HepG2 (cell line): ENCODE measurements around the gene CD9. TPM values are rescaled to one million over a fixed set of nuclear protein-coding genes. Genes with fewer than 3 reads are reported as not detected.

ENCODE experiments used
- AKAP8 ChIP-seq: sonication (generic); formaldehyde crosslinking; IDR thresholded peaks from 2 replicates; pipeline ENCODE4 v1.5.1; 2020; ENCODE audit warnings: mild to moderate bottlenecking, missing genetic modification reagents
- DZIP1 ChIP-seq: sonication (generic); formaldehyde crosslinking; IDR thresholded peaks from 2 replicates; pipeline ENCODE4 v1.5.0; 2020; ENCODE audit warnings: mild to moderate bottlenecking, missing genetic modification reagents
- E2F5 ChIP-seq: sonication (generic); formaldehyde crosslinking; conservative IDR thresholded peaks from 2 replicates; pipeline ENCODE4 v1.4.0; 2020; ENCODE audit warnings: missing genetic modification reagents
- FOXK1 ChIP-seq: sonication (generic); formaldehyde crosslinking; IDR thresholded peaks from 2 replicates; pipeline ENCODE4 v1.4.0; 2020; ENCODE audit warnings: low read depth, missing genetic modification reagents, borderline replicate concordance
- GATA4 ChIP-seq: sonication (generic); IDR thresholded peaks from 2 replicates; pipeline ENCODE4 v1.6.1; 2016; ENCODE audit warnings: antibody characterized with exemption, low read depth, borderline replicate concordance
- GATAD1 ChIP-seq: IDR thresholded peaks from 2 replicates; pipeline ENCODE4 v1.6.1; 2016; ENCODE audit warnings: missing genetic modification reagents, missing compliant biosample characterization
- MAF1 ChIP-seq: sonication (generic); formaldehyde crosslinking; IDR thresholded peaks from 2 replicates; pipeline ENCODE4 v1.5.0; 2020; ENCODE audit warnings: missing genetic modification reagents, borderline replicate concordance
- NFATC3 ChIP-seq: sonication (generic); formaldehyde crosslinking; IDR thresholded peaks from 2 replicates; pipeline ENCODE4 v1.5.1; 2020; ENCODE audit warnings: mild to moderate bottlenecking, missing genetic modification reagents
- POLR2A ChIP-seq, 2 experiments: IDR thresholded peaks; 2 replicates each; pipeline ENCODE4 v1.6.1; 2011; ENCODE audit warnings: low read depth in 2 of 2, low read length in 2 of 2, mild to moderate bottlenecking in 1 of 2, moderate library complexity in 1 of 2; ENCODE audit not compliant: insufficient read depth in 1 of 2
- RBFOX2 ChIP-seq: fragments of 200-400 bp; formaldehyde crosslinking; IDR thresholded peaks from 2 replicates; pipeline ENCODE4 v1.6.1; 2017; ENCODE audit warnings: low read depth, mild to moderate bottlenecking, low read length
- SIN3B ChIP-seq: fragments of 150-350 bp; IDR thresholded peaks from 2 replicates; pipeline ENCODE4 v1.6.1; 2014; ENCODE audit warnings: low read length
- TEAD3 ChIP-seq: optimal IDR thresholded peaks from 2 replicates; pipeline ENCODE3; 2016; ENCODE audit warnings: borderline replicate concordance
- THYN1 ChIP-seq: sonication (generic); formaldehyde crosslinking; IDR thresholded peaks from 2 replicates; pipeline ENCODE4 v1.8.1; 2023; ENCODE audit warnings: low read depth, mild to moderate bottlenecking, moderate library complexity, missing genetic modification reagents, borderline replicate concordance
- ZFY ChIP-seq: sonication (generic); formaldehyde crosslinking; IDR thresholded peaks from 2 replicates; pipeline ENCODE4 v1.4.0; 2020; ENCODE audit warnings: missing genetic modification reagents
- ZNF225 ChIP-seq: sonication (generic); formaldehyde crosslinking; IDR thresholded peaks from 2 replicates; pipeline ENCODE4 v1.4.0; 2020; ENCODE audit warnings: mild to moderate bottlenecking, missing genetic modification reagents
- ZNF235 ChIP-seq: sonication (generic); formaldehyde crosslinking; IDR thresholded peaks from 2 replicates; pipeline ENCODE4 v1.8.1; 2023; ENCODE audit warnings: mild to moderate bottlenecking, missing genetic modification reagents, borderline replicate concordance
- ZNF275 ChIP-seq: sonication (generic); formaldehyde crosslinking; IDR thresholded peaks from 2 replicates; pipeline ENCODE4 v1.8.0; 2022; ENCODE audit warnings: missing genetic modification reagents, mild to moderate bottlenecking, inconsistent platforms, borderline replicate concordance
- ZNF33A ChIP-seq: sonication (generic); formaldehyde crosslinking; IDR thresholded peaks from 2 replicates; pipeline ENCODE4 v1.5.1; 2020; ENCODE audit warnings: missing genetic modification reagents, mild to moderate bottlenecking, moderate library complexity, borderline replicate concordance
- ZNF512B ChIP-seq: sonication (generic); formaldehyde crosslinking; IDR thresholded peaks from 2 replicates; pipeline ENCODE4 v1.5.1; 2020; ENCODE audit warnings: missing genetic modification reagents, mild to moderate bottlenecking, borderline replicate concordance
- ZNF567 ChIP-seq: sonication (generic); formaldehyde crosslinking; IDR thresholded peaks from 2 replicates; pipeline ENCODE4 v1.8.1; 2023; ENCODE audit warnings: mild to moderate bottlenecking, missing genetic modification reagents, borderline replicate concordance
- ZZZ3 ChIP-seq: sonication (generic); formaldehyde crosslinking; IDR thresholded peaks from 2 replicates; pipeline ENCODE4 v1.4.0; 2020; ENCODE audit warnings: missing genetic modification reagents, mild to moderate bottlenecking, borderline replicate concordance
- polyA plus RNA-seq, 8 experiments: library from polyadenylated mRNA; depleted of rRNA in 3 of 8; stranded (reverse) in 7 of 8; unstranded in 1 of 8; fragments of >200 nt; fragmentation: Illumina TruSeq in 4 of 8; extraction: Trizol in 4 of 8; gene quantifications; 2 replicates each; pipeline versions ENCODE4 v1.2.1 to v1.2.3, GENCODE V29; 2011 to 2016; ENCODE audit warnings: low read depth in 4 of 8, missing spikeins in 1 of 8, mixed read lengths in 1 of 8; ENCODE audit not compliant: insufficient read depth in 1 of 8
- total RNA-seq, 5 experiments: library from RNA; depleted of rRNA; stranded (reverse); fragments of >200 nt; fragmentation: Illumina TruSeq; extraction: Trizol; gene quantifications; 2 replicates each; pipeline ENCODE4 v1.2.3, GENCODE V29; 2016; ENCODE audit warnings: low read depth in 1 of 5

CD9 gene
- total and polyA plus RNA-seq, 2 of the 13 experiments (the other 11 are each of a cell fraction or from before 2014, with no cell fraction given): 5.8 to 38.3 TPM

GRCh38 chr12:6195665-6196535 lies 4.3 kb upstream of the CD9 start (continued):
- TF ChIP-seq ZZZ3 (CRISPR knock-in tag) (no peak), POLR2A (IDR thresholded peaks at IDR 0.05; ENCODE audit: insufficient read depth in 1 of 2, low read depth in 2 of 2, low read length in 2 of 2) (no peak), SIN3B (no peak), FOXK1 (peak; percentile 28; the same call in 1 of the 2 replicates), ZNF512B (no peak), GATA4 (no peak), E2F5 (CRISPR knock-in tag) (no peak), ZNF567 (CRISPR knock-in tag) (no peak), AKAP8 (CRISPR knock-in tag) (no peak), DZIP1 (no peak), ZNF235 (CRISPR knock-in tag) (no peak), THYN1 (CRISPR knock-in tag) (no peak), ZFY (CRISPR knock-in tag) (peak; percentile 37; the same call in 1 of the 2 replicates), ZNF225 (no peak), GATAD1 (no peak), RBFOX2 (no peak), NFATC3 (CRISPR knock-in tag) (no peak), ZNF33A (CRISPR knock-in tag) (no peak), MAF1 (no peak), ZNF275 (CRISPR knock-in tag) (no peak), TEAD3 (peak; percentile 28)
